Umbilical cord (tissue), 2 donors: ENCODE data around the gene CALML6. TPM values are rescaled to one million over a fixed set of nuclear protein-coding genes. Genes with fewer than 3 reads are reported as not detected.
A peak's percentile ranks its signal among the peaks of the same experiment; 100 is the strongest.

Experiments used
- DNase-seq: peaks from one replicate; pipeline ENCODE4 v3.0.0-alpha.2; 2015; ENCODE audit warnings: low spot score
- total RNA-seq: library from RNA; depleted of rRNA; stranded (reverse); fragments of >200 nt; gene quantifications from one replicate; pipeline ENCODE4 v1.2.3, GENCODE V29; 2014; ENCODE audit warnings: low replicate concordance; ENCODE audit not compliant: insufficient read depth

Gene CALML6
- total RNA-seq, 1 donor from 2014 or later: 0.72 TPM

DNA sequence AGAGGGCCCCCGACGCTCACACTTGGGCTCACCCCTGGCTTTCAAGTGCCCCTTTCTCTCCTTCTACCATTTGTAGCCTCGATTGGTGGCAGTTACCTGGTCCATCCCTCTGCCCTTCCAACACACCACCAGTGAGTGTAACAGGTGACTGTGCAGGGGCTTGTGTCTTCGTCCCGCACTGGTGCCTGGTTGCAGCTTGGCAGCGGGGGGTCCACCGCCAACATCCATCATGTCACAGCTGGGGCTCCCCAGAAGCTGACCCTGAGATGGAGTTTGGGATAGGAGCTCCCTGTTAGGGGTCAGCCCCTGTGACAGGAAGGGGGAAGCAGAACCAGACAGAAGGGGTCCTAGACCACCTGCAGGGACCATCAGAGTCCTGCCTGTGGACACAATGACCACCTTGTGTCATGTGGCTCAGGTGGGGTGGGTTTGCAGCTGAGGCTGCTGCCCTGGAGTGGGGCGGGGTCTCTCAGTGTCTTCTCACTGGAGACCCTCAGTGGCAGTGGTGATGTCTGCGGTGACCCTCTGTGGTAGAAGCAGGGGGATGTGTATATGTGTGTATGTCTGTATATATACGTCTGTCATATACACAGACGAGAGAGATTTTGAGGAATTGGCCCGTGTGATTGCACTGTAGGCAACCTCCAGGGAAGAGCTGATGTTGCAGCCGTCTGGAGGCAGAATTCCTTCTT is 3.6 kb upstream of the CALML6 start:
- no peak for DNase-seq

DNA sequence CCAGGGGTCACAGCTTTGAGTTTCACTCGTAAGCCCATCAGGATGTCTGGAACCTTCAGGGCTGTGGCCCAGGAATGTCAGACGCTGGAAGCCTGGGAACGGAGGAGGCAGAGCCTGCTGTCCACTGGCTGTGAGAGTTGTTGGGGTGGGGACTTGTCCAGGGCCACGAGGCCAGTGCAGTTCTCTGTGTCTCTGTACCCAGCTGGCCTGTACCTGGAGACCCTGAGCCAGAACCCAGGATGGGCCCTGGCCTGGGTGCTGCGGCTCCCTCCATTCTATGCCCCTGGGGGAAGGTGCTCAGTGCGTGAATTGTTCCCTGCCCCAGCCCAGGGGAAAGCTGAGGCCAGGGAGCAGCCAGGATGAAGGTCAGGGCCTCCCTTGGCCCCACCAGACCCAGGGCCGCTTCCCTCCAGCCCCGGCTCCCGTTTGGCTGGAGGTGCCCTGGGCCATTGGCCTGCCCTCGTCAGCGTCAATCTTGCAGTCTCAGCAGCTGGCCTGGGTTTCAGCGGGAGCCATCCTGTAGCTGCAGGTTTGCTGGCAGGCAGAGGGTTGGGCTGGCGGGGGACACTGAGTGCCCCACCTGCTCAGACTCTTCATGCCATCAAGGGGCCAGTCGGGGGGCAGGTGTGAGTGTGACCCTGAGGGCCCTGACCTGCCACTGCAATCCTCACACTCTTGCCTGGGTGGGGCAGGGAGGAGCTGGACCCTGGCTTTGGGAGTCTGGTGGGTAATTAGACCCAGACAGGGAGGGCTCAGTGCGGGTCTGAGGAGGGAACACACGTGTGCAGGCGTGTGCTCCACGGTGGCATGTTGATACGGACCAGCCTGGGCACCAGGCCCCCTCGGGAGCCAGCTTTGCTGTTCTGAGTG is 724 bp upstream of the CALML6 start:
- DNase-seq: no peak

DNA sequence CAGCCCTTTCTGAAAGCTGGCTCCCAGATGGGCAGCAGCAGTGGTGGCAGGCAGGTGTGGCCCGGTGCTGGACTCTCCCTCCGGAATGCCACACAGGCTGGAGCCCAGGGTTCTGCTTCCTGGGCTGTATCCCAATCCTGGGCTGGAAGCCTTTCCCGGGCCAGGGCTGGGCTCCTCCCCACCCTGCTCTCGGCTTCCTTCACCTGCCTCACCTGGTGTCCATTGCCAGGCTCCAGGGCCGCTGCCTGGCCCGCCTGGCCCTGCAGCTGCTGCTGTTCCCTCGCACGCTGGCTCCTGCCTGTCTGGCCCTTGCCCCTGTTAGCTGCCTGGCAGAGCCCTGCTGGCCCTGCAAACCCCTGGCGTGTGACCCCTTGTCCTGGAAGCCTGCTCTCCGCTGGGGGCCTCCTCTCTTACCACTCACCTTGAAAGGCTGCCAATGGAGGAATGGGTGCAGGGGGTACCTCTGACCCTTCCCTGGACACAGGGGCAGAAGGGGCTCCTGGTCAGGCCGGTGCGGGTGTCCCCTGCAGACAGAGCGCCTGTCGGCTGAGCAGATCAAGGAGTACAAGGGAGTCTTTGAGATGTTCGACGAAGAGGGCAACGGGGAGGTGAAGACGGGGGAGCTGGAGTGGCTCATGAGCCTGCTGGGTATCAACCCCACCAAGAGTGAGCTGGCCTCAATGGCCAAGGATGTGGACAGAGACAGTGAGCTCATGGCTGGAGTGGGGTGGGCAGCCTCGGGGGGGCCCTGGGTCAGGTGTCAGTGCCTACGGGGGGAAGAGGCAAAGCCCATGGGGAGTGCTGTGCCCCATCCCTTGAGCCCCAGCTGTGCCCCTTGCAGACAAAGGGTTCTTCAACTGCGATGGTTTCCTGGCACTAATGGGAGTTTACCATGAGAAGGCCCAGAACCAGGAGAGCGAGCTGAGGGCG is 1.1 kb downstream of the CALML6 start:
- DNase-seq: no peak

DNA sequence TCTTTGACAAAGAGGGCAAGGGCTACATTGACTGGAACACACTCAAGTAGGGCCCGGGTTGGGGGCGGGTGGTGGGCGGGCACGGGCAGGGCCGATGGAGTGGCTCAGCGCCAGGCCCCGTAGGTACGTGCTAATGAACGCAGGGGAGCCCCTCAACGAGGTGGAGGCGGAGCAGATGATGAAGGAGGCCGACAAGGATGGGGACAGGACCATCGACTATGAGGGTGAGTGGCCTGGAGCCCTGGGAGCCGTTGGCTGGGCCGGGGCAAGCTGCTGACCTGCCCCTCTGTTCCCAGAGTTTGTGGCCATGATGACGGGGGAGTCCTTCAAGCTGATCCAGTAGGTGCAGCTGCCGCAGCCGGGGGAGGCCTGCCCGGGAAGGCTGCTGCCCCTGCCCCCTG is 1.8 kb downstream of the CALML6 start:
- no peak for DNase-seq

DNA sequence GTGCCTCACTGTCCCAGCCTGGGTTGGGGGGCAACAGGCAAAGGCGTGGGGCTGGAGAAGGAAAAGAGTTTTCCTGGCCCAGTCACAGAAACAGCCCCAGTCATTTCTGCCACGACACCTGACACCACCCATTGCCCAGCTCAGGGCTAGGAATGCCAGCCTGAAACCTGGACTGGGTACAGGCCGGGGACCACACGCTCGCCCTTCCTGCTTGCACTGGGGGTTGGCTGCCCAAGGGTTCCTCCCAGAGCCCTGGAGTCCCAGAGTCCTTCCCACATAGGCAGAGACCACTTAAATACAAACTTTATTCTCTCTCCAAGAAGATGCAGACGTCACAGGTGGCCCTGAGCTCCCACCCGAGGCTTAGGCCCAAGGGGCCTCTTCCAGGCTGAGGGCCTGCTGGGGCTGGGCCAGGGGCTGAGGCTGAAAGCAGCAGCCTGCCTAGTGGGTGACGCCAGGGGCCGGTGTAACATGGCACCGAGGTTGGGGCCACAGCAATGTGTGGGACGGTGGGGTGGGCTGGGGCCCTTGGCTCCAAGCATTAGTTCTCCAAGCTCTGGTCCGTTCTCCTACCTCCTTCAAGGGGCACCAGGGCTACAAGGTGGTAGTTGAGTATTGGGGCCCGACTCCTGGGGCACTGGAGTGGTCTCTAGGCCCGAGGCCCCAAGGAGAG is 2.4 kb downstream of the CALML6 start:
- DNase-seq: no peak

DNA sequence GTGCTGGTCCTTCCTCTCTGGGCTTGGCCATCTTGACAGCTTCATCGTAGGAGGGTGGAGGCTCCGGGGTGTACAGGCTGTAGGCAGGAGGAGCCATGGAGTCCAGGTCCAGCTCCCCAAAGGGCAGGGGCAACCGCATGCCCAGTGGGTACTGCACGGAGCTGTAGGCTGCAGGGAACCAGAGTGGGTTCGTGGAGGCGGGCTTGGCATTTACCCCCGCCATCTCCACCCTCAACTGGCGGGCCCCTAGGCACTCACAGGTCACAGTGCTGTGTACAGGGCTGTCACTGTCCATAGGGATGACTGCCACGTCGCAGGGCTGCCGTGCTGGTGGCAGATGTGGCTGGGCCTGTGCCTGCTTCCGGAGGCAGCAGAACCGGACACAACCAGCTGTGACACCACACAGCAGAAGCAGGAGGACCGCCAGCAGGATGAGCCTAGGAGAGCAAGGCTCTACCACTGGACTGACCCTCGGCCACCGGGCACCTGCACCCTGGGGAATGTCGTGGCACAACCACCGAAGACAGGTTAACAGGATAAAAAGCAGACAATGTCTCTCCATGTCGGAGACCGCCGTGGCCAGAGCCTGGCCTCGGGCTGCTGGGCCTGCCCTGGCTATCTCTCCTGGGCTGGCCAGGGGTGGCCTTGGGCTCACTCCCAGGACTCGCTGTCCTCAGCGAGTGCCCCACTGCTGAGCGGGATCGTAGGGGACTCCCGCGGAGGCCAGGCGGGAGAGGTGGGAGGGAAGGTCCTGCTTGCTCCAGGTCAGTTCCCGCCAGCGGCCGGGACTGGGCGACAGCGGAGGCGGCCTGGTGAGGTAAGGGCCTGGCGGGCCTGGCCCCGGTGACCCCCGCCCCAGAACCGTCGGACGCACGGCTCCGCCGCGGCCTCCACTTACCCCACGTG is 3.2 kb downstream of the CALML6 start:
- DNase-seq: no peak

DNA sequence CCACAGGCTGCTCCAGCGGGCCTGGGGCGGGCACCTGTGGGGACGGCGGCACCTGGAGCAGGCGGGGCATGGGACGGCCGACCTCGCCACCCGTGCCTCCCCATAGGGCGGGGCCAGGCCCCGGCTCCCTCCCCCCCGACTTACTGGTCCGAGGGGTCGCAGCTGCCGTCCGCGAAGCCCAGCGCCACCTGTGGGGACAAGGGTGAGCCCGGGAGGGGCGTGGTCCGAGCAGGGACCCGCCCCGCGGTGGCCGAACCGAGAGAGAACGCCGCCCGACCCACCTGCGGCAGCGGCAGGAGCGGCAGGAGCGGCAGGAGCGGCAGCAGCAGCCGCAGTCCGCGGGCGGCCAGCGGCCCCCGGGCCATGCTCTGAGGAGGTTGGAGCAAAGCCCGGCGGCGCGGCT is 3.8 kb downstream of the CALML6 start, which contains the start of gene TMEM52:
TSS of gene TMEM52 (minus strand) at position 379 of the 403 bp plus-strand sequence. CDS start at position 365, 14 bp downstream.
- no peak for DNase-seq

DNA sequence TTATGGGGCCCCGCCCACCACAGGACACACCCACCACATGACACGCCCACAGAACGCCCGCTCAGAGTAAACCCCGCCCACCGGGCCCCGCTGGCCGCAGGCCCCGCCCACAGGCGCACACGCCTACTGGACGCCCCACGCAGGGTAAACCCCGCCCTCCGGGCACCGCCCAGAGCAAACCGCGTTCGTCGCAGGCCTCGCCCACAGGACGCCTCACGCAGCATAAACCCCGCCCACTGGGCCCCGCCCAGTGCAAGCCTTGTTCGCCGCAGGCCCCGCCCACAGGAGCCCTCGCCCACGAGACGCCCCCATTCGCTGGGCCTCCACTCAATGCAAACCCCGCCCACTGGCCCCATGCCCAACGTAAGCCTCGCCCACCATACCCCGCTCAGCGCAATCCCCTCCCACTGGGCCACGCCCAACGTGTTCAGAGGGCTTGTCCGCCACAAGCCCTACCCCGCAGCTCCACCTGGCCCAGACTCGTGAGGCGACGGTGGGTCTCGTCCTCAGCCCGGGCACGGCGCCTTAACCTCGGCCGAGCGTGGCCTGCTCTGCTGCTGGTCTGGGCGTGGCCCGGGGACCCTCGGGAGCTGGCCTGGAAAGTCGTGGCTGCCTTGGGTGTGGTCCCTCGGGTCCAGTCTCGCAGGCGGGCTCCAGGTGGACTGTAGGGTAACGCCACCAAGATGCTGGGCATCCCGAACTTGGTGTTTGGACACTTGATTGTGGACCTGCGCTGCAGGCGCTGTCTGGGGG is 4.4 kb downstream of the CALML6 start:
- DNase-seq: peak; percentile 95

DNA sequence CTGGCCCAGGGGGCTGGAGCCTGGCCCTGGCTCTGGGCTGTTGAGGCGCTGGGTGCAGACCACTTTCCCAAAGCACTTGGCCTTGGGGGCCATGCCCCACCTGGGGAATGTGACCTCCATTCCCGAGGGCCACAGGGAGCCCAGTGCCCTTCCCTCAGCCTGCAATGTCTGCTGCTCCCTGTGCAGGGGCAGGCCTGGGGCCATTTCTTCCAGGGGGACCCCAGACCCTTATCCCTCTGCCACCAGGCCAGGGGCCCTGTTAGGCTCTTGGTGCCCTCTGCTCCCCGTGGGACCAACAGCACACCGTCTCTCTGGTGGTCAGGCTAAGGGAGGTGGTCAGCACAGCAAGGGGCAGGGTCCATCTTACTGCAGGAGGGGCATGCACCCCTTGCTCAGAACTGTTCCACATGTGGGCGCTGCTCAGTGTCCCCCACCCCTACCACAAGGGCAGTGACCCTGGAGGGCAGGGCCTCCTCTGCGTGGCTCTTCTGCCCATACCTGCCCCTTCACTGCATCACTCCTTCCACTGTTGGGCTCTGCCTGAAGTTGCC is 5.1 kb downstream of the CALML6 start:
- peak; percentile 7 for DNase-seq

DNA sequence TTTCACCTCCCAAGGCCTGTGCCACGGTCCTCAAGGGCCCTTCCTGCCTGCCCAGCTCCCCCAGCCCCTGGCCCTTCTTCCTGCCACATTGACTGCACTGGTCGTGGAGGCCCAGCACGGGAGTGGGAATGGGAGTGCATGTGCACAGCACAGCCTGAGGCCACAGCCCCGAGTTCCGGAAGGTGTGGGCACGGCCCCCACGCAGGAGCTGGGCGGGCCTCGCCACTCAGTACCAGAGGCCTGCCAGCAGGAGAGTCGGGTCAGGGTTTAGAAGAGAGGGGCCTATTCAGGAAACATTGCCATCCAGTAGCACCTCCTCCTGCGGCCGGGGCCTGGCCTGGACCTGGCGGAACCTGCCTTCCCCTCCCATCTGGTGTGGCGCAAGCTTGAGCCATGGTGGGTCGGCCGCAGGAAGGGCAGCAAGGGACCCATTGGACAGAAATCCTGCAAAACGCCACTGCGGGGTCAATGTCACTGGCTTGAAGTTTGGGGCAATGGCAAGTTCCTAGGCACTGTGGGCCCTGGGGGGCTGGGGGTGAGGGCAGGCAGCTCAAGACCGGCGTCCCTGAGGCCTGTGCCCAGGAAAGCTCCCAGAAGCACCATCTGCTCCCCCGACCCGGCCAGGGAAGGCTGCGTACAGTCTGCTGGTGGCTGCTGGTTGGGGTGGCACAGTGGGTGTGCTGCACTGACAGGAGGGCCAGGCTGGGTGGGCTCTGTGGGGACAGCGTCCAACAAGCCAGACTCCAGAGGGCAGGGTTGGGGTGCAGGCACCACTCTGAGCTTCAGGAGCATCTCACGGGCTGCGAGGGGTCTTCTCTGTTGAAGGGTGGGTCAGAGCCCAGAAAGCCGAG is 5.8 kb downstream of the CALML6 start:
- DNase-seq: no peak

DNA sequence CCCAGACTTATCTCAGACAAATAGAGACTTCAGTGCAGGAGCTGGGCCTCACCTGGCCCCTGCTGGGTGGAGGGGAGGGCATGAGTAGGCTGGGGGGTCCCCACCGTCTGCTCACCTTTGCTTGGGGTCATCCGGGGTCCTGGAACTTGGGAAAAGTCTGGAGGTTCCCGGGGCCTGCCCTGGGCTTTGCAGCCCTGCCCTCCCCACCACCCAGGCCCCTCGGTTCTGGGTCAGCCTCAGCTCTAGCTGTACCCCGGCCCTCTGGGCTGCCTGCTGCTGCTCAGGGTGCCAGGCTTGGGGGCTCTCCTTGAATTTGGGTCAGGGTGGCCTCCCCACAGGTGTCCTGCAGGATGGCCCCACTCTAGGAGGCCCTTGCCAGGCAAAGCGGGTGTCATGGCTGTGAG is 6.4 kb downstream of the CALML6 start:
- DNase-seq: no peak

DNA sequence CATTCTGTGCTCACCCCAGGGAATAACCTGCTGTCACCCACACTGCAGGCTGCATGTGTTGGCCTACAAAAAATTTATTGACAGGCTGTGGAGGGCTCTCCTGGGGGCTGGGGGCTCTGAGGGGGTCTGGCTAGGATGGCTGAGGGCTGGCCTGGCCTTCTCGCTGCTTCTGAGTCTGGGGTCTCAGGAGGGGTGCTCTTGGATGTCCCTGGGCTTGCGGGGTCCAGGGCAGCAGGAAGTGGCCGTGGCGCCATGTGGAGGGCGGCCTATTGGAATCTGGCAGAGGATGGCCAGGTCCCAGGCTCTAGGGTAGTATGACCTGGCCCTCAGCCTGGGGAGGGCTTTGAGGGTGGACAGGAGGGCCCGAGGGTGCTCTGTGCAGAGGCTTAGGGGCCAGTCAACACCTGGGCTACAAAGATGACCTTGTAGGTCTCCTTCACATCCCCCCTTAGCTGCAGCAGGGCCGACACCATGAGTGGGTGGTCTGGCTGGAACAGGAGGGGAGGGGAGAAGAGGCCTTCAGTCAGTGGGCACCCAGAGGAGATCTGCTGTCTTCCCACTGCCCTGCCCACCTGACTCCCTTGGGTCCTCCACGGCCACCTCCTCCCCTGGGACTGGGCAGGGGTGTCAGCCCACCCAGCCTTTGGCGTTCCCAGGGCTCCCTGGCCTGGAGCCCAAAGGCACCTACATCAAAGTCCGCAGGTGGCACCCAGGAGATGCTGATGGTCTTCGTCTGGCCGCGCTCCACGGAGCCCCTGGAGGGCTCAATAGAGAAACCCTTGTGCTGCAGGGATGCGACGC is 7.0 kb downstream of the CALML6 start:
- no peak for DNase-seq

DNA sequence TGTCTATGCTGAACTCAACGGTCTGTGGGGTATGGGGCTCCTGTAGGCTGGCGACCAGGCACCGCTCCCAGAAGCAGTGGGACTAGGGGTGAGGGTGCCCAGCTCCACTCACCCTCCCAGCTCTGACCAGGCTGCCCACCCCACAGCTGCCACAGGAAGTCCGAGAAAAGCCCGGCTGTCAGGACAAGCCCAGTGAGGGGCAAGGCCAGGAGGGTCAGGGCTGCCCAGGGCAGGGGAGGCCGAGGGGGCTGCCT is 7.6 kb downstream of the CALML6 start:
- no peak for DNase-seq

DNA sequence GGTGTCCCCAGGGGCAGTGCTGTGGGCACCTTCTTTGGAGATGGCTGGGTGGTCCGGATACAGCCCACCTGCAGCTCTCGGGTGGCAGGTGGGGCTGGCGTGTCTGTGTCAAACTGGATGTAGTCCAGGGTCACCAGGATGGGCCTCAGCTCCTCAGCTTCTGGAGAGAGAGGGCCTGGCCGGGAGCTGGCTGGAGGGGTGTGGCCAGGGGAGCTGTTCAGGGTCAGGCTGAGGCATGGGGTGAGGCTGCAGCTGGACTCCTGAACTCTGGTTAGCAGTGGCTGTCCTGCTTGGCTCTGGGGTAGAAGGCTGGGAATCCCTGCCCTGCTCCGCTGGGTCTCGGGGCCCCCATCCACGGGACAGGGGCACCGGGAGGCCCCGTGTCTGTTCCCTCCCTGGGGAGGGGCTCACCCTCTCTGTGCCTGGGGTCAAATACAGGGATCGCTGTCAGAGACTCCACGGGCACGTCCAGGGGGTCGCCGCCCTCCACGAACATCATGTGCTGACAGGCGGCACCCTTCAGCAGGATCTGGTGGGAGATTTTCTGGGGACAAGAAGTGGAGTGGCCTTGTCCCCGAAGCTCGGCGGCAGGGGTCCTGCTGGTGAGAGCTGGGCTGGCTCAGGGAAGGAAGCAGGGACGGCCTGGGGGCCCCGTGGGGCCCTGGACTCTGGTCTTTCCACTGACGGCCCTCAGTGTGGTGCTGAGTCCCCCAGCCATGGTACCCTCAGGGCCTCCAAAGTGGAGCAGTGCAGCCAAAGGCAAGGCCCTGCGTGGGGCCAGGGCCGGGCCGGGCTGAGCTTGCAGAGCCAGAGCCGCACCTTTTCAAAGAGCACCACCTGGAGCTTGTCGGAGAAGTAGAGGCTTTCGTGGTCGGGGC is 8.1 kb downstream of the CALML6 start:
- no peak for DNase-seq

DNA sequence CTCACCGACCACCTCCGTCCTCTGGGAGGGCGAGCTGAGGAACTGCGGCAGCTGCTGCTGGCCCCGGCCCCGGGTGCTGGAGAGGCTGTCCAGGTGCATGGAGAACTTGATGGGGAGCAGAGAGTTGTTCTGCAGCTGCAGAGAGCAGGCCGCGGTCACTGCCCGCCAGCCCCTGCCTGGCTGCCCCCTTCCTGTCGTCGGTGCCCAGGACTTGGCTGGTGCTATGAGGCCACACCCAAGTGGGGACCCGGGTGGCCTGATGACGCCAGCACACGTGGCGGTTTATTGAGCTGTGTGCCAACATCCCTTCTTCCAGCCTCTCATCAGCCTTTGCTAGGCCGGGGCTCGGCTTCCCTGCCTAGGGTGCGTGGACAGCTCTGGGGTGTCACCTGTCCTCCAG is 9.3 kb downstream of the CALML6 start:
- DNase-seq: no peak

DNA sequence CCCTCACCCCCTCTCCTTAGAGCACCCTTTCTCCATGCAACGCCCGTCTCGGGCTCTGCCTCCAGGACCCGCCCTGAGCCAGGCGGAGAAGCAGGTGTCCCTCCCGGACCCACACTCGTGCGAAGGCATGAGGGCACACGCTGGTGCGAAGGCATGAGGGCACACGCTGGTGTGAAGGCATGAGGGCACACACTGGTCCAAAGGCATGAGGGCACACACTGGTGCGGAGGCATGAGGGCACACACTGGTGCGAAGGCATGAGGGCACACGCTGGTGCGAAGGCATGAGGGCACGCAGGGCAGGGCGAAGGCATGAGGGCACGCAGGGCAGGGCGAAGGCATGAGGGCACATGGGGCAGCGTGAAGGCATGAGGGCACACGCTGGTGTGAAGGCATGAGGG is 9.8 kb downstream of the CALML6 start:
- no peak for DNase-seq
